OCI-M1 (cell line): ENCODE measurements around the gene RPP38.

Experiments
- DNase-seq: peaks from one replicate; lab custom pipeline; 2025; lab: John Stamatoyannopoulos, UW

RPP38 gene

DNA sequence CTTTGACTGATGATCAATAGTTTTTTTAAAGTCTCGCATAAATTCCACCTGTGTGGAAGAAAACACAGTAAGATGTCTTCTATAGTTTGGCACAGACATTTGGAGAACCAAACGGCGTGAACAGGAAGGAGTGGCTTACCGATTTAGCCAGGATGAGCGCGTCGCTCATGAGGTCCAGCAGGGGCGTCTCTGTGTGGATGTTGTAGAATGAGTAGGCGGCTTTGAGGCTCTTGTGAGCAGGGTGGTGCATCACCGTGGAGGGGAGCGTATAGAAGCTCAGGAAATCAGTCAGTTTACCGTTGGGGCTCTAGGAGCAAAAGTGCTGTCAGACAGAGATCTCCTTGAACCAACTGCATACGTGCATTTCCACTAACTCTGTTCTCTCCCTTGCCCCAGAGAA, 15.5 kb downstream of the RPP38 start:
- no peak for DNase-seq

DNA sequence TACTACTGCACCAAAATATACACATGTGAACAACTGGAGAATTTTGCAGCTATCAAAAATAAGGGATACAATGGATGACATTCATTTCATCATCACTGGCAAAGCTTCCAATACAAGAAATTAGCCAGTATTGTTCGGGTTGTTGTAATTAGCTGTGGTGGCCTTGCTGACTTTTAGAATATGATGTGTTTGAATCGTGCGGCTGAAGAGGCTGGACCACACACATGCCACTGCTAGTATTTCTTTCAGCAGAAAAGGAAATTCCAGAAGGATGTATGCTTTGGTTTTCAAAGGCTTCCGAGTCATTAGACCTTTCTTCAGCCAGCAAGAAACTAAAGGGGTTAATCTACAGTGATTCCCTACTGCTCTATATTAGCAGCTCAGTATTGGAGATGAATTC, 16.6 kb downstream of the RPP38 start:
- no peak for DNase-seq

DNA sequence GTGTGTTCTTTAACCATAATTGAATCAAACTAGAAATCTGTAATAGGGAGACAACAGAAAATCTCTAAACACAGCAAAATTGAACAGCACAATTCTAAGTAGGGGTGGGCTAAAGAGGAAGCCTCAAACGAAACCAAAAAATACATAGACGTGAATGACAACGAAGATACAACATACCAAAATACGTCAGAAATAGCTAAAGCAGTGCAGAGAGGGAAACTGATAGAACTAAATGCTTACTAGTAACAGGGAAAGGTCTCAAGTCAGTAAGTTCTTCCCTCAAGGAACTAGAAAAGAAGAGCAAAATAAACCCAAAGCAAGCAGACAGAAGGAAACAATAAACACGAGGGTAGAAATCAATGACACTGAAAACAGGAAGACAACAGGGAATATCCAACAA, 19.1 kb downstream of the RPP38 start:
- DNase-seq: no peak

DNA sequence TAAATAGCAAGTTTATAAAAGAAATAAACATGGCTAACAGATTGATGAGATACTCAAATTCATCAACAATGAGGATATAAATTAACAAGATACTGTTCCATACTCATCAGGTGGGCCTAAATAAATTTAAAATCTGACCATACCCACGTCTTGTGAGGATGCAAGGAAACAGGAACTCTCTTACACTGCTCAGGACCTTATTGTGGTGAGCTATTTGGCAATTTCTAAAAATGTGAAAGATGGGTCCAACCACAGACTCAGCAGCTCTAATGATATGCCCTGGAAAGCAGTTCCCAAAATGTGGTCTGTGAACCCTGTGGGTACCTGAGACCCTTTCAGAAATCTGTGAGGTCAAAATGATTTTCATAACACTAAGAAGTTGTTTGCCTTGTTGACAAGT, 21.5 kb downstream of the RPP38 start:
- no peak for DNase-seq

DNA sequence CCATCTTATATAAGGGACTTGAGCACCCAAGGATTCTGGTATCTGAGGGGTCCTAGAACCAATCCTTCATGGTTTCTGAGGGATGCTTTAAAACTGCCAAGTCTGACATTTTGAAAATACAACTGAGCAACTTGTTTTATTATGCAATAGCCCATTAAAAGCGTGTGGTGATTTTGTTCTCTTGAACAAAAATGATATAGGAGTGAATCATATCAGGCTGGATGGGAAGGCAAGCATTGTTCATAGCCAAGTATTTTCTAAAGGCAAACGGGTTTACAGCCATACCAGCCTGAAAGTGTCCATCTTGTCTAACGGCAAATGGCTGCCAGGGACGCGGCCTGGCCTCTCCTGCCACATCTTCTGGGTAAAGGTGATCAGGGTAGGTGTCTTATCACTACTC, 23.4 kb downstream of the RPP38 start:
- DNase-seq: no peak

DNA sequence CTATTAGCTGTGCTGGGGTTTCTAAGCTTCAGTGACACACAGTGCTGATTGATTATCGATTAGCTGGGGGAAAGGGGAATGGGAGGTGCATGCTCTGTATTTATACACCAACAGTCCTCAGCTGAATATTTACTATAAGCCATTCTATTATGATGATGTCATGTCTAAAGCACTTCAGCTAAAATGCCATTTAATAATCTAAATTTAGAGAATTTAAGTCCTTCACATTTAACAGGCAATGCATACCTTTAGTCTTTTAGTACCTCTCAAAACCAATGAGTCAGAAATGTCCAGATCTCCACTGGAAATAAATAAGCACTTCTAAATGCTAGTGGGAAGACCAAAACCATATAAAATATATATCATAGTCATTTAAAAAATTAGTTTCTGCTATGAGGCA, 24.6 kb downstream of the RPP38 start:
- no peak for DNase-seq

DNA sequence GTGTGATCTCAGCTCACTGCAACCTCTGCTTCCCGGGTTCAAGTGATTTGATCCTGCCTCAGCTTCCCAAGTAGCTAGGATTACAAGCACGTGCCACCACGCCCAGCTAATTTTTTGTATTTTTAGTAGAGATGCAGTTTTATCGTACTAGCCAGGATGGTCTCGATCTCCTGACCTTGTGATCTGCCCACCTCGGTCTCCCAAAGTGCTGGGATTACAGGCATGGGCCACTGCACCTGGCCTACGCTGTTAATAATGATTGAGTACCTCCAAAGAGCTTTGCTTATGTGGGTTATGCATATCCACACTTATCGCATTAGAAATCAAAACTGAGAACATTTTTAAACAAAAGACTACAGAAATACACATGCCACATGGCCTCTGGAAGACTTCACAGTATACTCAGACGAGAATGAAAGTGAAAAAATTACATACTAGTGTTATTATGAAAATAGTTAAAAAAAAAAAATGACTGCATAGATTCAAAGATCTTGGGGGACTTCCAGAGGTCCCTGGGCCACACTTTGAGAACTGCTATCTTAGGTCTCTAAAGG, 25.4 kb downstream of the RPP38 start:
- DNase-seq: no peak

DNA sequence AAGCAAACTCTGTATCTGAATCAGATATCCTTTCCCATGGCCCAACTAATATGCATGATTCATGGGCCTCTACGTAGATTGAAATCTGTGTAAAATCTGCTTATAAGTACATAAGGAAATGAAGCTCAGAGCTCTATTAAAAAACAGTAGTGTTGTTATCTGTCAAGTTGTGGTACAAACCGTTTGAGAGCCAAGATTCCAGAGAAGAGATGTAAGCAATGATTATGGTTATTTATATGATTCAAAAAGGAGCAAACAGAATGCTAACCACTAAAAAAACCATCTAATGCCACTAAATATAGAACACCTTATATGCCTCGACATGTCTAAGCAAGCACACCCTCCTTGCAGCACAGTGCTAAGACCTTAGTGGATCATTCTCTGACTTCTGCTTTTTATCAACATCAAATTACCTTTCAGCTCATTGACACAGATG, 26.6 kb downstream of the RPP38 start:
- no peak for DNase-seq

DNA sequence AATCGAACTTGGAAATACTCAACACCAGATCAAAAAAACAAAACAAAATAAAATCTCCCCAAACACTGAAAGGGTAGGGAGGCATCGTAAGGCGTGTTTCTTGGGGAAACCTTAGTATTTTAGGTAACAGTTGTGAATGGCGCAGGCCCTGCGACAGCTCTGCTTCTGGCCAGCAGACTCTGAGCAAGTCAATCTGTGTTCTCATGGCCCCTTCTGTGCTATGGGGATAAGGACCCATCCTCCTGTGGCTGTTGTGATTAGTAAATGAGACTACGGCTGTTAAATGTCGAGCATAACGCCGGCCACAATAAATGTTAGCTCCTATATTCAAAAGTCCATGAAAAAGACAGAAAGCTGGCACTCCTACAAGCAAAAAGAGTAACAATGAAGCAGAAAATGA, 27.0 kb downstream of the RPP38 start:
- DNase-seq: no peak

DNA sequence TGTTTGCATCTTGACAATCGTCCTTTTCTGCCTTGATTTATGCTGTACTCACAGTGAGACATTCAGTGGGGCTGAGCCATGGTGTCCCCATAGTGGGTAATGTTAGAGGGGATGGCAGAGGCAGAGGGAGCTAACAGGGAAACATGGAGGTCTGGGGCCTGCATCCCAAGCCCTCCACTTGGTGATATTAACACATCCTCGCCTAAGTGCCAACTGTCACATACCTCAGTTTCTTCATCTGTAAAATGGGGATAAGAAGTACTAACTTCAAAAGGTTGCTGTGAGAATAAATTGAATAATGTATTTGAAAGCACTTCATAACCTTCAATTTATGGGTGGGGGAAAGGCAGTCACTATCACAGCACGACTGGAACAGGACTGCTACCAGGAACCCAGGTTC, 27.8 kb downstream of the RPP38 start:
- no peak for DNase-seq

DNA sequence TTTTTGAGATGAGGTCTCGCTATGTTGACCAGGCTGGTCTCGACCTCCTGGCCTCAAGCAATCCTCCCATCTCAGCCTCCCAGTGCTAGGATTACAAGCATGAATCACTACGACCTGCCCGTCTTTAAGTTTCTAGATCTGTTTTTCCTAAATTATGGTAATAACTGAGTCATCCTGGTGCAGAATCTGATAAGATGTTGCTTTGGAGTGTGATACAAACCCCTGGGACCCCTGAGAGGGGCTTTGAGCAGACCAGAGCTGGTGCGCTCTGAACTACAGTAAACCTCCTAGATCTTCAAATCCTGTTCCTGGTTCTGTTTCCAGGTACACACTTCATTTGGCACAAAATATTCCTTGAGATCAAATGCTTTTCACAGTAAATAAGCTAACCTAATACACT, 34.2 kb downstream of the RPP38 start:
- no peak for DNase-seq

DNA sequence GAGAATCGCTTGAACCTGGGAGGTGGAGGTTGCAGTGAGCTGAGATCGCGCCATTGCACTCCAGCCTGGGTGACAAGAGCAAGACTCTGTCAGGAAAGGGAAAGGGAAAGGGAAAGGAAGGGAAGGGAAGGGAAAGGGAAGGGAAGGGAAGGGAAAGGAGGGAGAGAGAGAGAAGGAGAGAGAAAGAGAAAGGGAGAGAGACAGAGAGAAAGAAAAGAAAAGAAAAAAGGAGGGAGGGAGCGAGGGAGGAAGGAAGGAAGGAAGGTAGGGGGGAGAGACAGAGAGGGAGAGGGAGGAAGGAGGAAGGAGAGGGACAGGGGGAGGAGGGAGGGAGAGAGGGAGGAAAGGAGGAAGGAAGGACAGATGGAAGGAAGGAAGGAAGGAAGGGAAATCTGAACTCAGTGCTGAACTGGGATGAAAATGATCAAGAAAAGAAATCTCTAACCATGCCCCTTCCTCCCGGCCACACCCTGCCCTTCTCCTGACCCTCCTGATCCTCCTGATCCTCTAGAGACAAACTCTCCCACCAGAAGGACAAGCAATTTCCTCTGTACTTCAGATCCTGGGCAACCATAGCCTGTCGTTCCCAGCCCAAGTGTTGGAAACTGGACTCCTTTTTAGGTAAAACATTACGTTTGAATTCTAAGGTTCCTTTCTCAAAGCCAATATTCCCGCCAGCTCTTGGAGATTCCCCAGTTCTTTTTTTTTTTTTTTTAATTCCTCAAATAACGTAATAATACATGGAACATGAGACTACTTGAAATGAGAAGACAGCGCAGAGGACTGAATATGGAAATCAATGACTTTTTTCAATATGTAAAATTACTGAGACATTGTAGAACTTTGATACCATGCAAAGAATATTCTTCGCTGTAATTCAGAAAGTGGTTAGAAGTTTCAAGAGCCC, 39.2 kb downstream of the RPP38 start:
- no peak for DNase-seq

DNA sequence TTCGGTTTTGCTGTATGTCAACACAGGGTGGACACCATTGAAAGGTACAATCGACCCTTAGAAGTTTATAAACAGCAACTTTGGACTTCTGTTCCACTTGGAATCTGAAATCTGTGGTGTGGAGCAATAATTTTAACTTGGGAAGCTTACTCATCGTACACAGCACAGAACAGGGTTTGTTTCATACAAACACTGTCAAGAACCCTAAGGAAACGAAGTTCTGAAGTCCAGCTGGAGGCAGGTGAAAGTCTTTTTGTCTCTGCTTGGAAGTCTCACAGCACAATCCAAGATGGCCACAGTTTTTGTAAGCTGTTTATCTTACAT, 39.8 kb downstream of the RPP38 start:
- DNase-seq: no peak

DNA sequence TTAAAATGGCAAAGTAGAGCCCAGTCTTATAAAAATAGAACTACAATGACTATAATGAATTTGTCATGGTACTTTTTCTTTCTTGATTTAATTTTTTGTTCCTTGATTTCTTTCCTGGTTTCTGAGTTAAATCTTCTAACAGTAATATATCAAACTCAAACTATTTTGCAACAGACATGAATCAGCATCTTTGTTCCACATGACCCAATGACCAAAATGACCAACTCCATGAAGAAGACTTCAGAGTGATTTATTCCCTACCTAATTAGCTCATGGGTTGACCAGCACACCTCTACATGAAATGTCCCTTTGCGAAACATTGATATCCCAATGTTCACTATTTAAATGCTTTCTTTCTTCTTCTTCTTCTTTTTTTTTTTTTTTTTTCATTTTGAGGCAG, 40.5 kb downstream of the RPP38 start:
- peak; percentile 41 for DNase-seq

DNA sequence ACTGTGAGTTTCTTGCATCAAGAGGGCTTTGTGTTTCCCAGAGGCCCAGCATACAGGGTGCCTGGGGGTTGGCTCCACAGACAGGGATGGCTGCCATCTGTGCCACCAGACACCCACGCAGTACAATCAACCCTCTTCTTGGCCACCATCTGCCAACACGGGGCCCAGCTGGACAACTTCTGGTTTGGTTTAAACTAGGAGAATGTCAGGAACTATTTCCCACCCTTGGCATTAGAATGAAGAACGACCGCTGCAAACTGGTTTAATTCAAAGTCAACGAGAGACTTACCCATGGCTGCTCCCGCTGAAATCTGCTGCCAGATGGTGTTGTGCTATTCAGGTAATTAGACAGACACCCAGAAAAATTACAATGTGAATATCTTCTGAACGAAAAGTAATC, 43.5 kb downstream of the RPP38 start:
- no peak for DNase-seq

DNA sequence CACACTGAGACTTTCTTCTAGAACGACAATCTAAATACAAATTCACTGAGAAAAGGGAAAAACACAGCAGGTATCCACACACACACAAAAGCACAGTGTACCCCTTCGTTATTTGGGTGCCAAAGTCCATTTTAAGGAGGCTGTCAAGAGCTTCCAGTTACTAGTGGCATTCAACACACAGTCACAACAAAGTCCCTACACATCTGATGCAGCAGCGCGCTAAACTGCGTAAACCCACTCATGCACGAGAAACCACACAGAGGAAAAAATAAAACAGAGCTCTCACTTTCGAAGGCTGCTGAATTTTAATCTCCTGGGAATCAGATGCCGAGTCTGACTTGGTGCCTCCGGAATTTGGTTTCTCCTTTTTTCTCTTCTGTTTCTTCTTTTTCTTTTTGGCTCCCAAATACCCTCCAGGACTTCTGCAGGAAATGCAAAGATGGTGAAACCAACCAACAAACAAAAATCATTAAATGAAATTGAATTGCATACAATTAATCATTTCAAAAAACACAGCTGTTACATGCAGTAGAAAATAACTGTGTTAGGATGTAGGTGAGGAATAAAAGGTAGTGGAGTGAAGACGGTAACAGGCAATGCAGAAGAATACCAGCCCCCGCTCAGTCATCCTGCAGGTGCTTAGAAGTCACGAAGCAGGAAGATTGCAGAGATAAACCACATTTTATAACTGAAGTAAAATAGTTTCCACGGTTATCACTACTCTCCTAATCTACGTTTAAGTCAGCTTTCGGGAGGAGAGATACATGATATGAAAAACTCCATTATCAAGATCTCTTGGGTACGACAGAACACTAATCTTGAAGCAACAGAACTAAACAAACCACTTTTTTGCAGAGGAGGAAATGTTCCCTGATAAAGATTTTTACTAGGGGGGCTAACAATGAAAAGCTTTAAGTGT, 44.2 kb downstream of the RPP38 start:
- peak; percentile 9 for DNase-seq

DNA sequence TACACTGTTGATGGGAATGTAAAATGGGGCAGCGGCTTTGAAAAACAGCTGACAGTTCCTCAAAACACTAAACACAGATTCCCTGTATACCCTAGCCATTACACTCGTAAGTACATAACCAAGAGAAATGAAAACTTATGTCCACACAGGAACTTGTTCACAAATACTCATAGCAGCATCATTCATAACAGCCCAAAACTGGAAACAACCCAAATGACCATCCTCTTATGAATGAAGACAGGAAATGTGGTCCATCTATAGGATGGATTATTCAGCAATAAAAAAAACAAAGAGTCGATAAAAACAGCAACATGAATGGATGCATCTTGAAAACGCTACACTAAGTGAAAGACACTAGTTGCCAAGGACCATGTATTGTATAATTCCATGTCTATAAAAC, 47.6 kb downstream of the RPP38 start:
- no peak for DNase-seq

DNA sequence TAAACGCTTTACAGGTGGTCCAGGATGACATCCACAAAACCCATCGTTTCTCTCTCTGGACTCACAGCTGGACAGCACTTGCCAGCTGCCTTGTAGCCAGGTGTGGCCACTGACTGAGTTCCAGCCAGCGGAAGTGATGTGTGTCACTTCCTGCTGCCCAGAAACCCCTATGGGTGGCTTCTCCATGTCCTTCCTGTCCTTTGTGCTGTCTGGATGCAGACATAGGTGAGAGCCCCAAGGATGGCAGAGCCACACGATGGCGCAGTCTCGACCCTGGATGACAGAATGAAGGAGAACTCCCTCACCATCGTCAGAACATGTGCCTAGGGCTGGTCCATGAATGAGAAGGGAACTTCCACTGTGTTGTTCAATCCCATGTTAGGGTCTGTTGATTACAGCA, 49.2 kb downstream of the RPP38 start:
- no peak for DNase-seq

DNA sequence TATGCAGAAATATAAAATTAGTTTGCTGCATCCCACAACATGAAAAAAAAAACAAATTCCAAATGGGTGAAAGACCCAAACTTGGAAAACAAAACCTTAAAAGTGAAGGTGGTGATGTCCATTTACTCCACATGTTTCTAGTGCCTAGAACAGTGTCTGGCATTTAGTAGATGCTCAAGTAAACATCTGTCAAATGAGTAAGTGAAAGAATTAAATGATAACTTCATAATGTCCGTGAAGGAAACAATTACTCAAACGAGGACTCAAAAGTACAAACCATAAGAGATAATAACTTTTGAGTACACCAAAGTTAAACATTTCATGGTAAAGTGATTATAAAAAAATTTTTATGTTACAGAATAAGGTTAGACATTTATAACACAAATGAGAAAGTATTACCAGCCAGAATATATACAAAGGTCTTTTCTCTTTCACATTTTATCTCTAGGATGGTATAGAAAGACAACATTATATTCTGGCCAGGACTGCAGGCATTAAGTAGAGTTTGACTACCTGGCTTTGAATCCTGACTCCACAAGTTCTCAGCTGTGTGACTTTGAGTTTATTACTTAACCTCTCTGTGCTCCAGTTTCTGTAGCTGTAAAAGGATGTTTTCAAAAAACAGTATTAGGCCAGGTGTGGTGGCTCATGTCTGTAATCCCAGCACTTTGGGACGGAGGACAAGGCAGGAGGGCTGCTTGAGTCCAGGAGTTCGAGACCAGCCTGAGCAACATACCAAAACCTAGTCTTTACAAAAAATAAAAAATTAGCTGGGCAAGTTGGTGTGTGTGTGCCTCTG, 50.6 kb downstream of the RPP38 start:
- DNase-seq: no peak

DNA sequence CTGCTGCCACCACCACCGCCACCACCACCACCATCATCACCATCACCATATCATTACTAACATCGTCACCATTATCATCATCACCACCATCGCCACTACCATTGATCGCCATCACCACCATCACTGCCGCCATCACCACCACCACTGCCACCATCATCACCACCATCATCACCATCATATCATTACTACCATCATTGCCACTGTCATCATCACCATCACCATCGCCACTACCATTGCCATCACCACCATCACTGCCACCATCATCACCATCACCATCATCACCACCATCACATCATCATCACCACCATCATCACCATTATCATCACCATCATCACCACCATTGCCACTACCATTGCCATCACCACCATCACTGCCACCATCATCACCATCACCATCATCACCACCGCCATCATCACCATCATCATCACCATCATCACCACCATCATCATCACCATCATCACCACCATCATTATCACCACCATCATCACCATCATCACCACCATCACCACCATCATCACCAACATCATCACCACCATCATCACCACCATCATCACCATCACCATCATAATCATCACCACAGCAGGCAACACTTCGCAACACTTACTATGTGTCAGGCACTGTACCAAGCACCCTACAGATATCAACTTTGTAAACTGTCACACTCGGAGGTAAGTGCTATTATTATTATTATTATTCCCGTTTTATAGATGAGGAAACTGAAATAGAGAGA, 52.1 kb downstream of the RPP38 start:
- no peak for DNase-seq

DNA sequence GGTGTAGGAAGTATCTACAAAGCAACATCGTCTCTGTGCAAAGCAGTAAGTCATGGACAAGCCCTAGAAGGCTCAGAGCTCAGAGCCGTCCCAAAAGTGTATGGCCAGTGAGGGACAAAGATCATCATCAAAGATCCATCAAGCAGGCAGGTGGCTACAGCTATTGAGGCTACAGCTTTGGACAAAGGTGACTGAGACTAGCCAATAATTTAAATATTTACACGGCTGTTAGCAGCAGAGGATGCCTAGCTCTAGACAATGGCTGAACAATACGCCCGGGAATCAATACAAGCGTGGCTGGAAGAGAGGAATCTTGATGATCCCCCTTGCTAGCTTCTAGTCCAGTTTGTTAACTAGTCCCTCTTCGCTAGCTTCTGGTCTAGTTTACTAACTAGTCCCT, 53.4 kb downstream of the RPP38 start:
- DNase-seq: no peak
